Aorta (tissue), 5 donors: ENCODE measurements around the gene HSP90AB1. TPM values are rescaled to one million over a fixed set of nuclear protein-coding genes. Genes with fewer than 3 reads are reported as not detected.

Experiments used
- ATAC-seq: fragments of 200-7000 bp; cut with Tn5 transposase; one replicate; pipeline ENCODE4 v1.9.1; 2022; ENCODE audit warnings: moderate library complexity; ENCODE audit not compliant: low FRiP score
- DNase-seq, 2 donors: peaks; one replicate each; pipeline ENCODE4 v3.0.0-alpha.2; 2020
- H3K27ac ChIP-seq, 2 donors: one replicate each; pipeline ENCODE4 v1.5.1; 2013; ENCODE audit warnings: low read length in 2 of 2, mild to moderate bottlenecking in 2 of 2, moderate library complexity in 2 of 2, control low read depth in 1 of 2, inconsistent platforms in 1 of 2, low read depth in 1 of 2
- H3K27me3 ChIP-seq, 2 donors: one replicate each; pipeline ENCODE4 v1.6.1; 2013; ENCODE audit warnings: control low read depth in 1 of 2, low read length in 1 of 2, mild to moderate bottlenecking in 1 of 2, moderate library complexity in 1 of 2; ENCODE audit not compliant: insufficient read depth in 2 of 2, control insufficient read depth in 1 of 2
- H3K36me3 ChIP-seq, 2 donors: one replicate each; pipeline ENCODE4 v1.6.1; 2013; ENCODE audit warnings: control low read depth in 1 of 2, low read length in 1 of 2, mild to moderate bottlenecking in 1 of 2; ENCODE audit not compliant: insufficient read depth in 2 of 2, control insufficient read depth in 1 of 2
- H3K4me1 ChIP-seq, 2 donors: one replicate each; pipeline ENCODE4 v1.6.1; 2013; ENCODE audit warnings: low read length in 2 of 2, control low read depth in 1 of 2, mild to moderate bottlenecking in 1 of 2, moderate library complexity in 1 of 2; ENCODE audit not compliant: insufficient read depth in 2 of 2, control insufficient read depth in 1 of 2
- H3K4me3 ChIP-seq, 2 donors: one replicate each; pipeline ENCODE4 v1.5.1; 2013; ENCODE audit warnings: low read length in 2 of 2, control low read depth in 1 of 2, mild to moderate bottlenecking in 1 of 2
- H3K9me3 ChIP-seq: one replicate; pipeline ENCODE4 v1.6.1; 2013; ENCODE audit warnings: mild to moderate bottlenecking, low read length; ENCODE audit not compliant: control insufficient read depth
- WGBS, 2 donors: extraction: QIAGEN DNeasy Blood & Tissue Kit; methylation state at CpG; one replicate each; pipeline ENCODE4 v1.1.7; 2013; 5-methylcytosine and 5-hydroxymethylcytosine counted together
- intact Hi-C, 2 donors: fragments of 100-400 bp; cut with DNase I; formaldehyde crosslinking; loops; one replicate each; pipeline versions ENCODE4 v1.14.2 to v1.15.0; 2022
- polyA plus RNA-seq, 2 donors: library from polyadenylated mRNA; stranded (reverse); fragments of 200-250 nt; gene quantifications; one replicate each; pipeline ENCODE4 v1.2.3, GENCODE V29; 2013
- total RNA-seq, 2 donors: library from RNA; stranded (reverse); fragmentation: NEBNext Ultra II Directional; extraction: Animal tissue kit (Norgen Biotek cat#: 25700); gene quantifications; one replicate each; pipeline ENCODE4 v1.2.1, GENCODE V29; 2021
- donor health status: healthy with polysubstance abuse.
- donor health status: Bipolar disorder and iron deficiency.
- donor health status: DM: no; HTN: no; CAD: no.
- donor health status: DM: no; HTN: no; CAD: no.
- donor health status: DM: yes; HTN: yes; CAD: no.

HSP90AB1 gene
- total and polyA plus RNA-seq, 4 donors = 385 to 636 (median 440) TPM

DNA sequence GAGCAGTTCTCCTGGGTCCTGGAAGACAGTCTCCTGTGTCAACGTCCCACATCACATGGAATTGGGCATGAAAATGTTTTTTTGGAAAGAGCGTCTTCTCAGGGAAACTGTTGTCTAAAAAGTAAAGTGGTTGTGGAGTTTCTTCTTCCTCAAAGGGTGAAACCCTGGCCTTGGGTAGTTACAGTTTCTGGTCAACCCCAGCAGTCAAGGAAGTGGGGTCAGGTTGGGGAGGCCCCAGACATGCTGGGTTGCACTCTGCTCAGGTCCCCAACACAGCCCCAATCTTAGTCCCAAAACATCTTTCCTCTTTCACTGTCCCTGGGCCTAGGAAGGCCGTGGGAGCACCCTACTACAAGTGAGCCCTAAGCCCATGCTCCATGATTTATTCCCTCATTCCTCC lies 19.4 kb downstream of the HSP90AB1 start:
- Histone ChIP-seq H3K4me1 (peaks cover 0 to 4% of the 10 kb centered on the region in 2 donors), H3K9me3 (no peaks in the 10 kb centered on the region)

DNA sequence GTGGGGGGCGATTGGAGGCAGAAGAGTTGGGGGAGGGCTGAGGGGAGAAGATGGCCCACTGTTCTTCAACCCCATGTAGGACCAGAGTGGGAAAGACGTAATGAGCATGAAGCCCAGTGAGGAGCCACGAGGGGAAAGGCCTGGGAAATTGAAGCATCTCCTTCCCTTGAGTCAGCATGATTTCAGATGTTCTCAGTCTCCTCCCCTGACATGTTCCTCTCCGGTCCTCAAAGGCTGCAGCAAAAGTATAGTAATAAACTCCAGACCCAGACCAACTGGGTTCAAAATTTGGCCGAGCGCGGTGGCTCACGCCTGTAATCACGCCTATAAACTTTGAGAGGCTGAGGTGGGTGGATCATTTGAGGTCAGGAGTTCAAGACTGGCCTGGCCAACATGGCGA lies 20.4 kb downstream of the HSP90AB1 start:
- Histone ChIP-seq H3K36me3 (no peaks in the 10 kb centered on the region), H3K9me3 (no peaks in the 10 kb centered on the region), H3K27ac (no peak overlapping the region), H3K4me1 (peaks cover 0 to 4% of the 10 kb centered on the region in 2 donors), H3K4me3 (no peak overlapping the region), H3K27me3 (no peaks in the 10 kb centered on the region)
- no peak for ATAC-seq
- WGBS, 2 donors = 66 to 71% methylated on average over 10 of the region's 10 CpGs
- peak in 1 of 2 donors; percentile 50 for DNase-seq
- intact Hi-C loops = loop anchor here (5.0 kb wide), 2 partner anchors 35 to 40 kb away; no protein-coding TSS in a partner anchor

More for the DNA sequence above, 19.4 kb downstream of the HSP90AB1 start:
- DNase-seq (peak in 1 of 2 donors; percentile 32), ATAC-seq (no peak)
- no peaks in the 10 kb centered on the region for H3K36me3 ChIP-seq
- H3K27ac ChIP-seq = no peak overlapping the region
- no peaks in the 10 kb centered on the region for H3K27me3 ChIP-seq
- H3K4me3 ChIP-seq = no peak overlapping the region
- 67 to 69% methylated on average over 3 of the region's 3 CpGs for WGBS, 2 donors
- intact Hi-C loops = loop anchor here (5.0 kb wide), 2 partner anchors 36 to 41 kb away; no protein-coding TSS in a partner anchor

DNA sequence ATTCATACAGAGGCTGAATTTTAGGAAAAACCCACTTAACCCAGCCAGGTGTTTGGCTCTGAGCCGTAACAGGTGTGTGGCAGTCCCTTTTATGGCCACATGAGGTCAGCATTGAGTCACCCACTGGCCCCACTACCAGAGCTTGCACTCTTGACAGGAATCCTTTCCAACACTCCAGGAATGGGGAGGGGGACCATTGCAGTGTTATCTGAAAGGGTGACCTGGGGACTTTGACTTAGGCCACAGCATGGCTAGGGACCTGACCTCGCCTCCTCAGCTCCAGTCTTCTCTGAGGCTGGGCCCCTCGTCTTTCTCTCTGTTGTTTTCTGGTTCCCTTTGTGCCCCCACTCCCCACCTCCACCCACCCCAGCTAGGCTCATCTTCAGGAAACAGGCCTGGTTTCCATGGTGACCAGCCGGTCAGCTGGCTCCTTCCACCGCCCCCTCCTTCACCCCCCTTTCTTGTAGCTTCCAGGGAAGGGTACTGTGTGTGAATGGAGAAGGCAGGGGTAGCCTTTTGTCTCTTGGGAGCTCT lies 21.3 kb downstream of the HSP90AB1 start:
- DNase-seq (peak in 1 of 2 donors; percentile 57), ATAC-seq (no peak)
- Histone ChIP-seq H3K4me1 (peaks cover 0 to 4% of the 10 kb centered on the region in 2 donors), H3K4me3 (no peak overlapping the region), H3K27me3 (no peaks in the 10 kb centered on the region), H3K9me3 (no peaks in the 10 kb centered on the region), H3K27ac (no peak overlapping the region), H3K36me3 (no peaks in the 10 kb centered on the region)
- WGBS, 2 donors = 23 to 34% methylated on average over 5 of the region's 5 CpGs
- intact Hi-C loops = loop anchor here (1.0 to 5.0 kb wide), 4 partner anchors 34 to 71 kb away; no protein-coding TSS in a partner anchor

DNA sequence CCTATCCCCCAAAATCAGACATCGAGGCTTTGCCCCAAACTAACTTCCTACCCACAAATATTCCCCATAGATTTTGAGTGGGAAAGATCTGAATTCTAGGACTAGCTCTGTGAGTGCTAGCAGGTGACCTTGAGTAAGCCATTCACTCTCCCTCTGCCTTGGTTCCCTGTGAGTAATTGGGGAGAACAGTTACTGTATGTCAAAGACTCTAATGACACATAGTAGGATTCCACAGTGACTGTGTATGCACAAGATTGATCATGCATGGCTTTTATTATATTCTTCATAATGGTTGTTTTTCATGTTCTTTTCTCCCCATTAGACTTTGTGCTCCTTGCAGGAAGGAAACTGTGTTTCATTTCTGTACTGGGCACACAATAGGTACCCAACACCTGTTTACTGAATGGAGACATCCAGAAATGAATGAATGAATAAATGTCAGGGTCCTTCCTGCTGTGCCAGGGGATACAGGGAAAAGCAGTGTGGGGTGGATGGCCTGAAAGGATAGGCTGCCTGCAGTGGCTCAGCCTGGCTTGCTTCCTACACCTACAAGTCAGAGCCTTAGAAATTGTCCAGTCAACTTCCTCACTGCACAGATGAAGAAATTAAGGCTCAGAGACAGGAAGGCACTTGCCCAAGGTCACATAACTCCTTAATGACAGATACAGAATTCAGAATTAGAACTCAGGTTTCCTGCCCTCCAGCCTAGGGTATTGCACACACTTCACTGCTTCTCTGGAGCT lies 22.4 kb downstream of the HSP90AB1 start:
- Histone ChIP-seq H3K36me3 (no peaks in the 10 kb centered on the region), H3K4me3 (no peak overlapping the region), H3K27ac (no peak overlapping the region), H3K27me3 (no peaks in the 10 kb centered on the region), H3K9me3 (no peaks in the 10 kb centered on the region), H3K4me1 (peaks cover 0 to 4% of the 10 kb centered on the region in 2 donors)
- no peak for ATAC-seq
- peak in 1 of 2 donors; percentile 11 for DNase-seq
- 66 to 100% methylated on average over 1 of the region's 1 CpG for whole genome bisulfite sequencing, 2 donors
- intact Hi-C loops = loop anchor here (2.0 to 5.0 kb wide), 3 partner anchors 33 to 69 kb away; no protein-coding TSS in a partner anchor

DNA sequence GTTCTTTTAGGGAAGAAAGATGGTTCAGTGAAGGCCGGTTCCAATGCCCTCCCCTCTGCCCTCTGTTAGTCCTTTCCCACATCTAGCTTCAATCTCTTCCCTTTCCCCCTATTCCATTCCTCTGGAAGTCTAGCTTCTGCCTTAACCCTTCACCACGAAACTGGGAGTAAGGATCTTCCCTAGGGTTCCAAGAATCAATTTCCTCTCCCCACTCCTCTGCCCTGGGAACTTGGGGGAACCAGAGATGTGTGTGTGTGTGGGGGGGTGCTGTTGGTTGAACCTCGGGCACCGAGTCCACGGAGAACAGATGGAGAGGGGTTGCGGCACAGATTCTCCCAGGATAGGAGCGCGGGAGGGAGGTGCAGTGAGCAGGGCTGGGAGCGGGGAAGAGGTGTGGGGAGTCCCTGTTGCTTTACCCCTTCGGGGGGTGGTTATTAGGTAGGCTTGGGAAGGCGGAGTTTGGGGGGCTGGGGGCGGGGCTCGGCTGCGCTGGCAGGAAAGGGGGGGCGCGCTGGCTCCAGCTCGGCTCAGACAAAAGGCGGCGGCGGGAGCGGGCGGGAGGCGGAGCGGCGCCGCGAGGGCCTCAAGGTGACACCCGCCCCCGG lies 23.1 kb downstream of the HSP90AB1 start, which contains the start of gene TMEM151B:
Gene TMEM151B (plus strand): TSS at position 530 of the 605 bp plus-strand sequence. CDS start 293 bp downstream, outside the sequence.
- Histone ChIP-seq H3K4me3 (peak within 1 kb of the TSS; percentile 39 to 52), H3K4me1 (no peaks in the 10 kb centered on the region), H3K27ac (no peak within 1 kb of the TSS), H3K36me3 (no peaks in the 10 kb centered on the region), H3K27me3 (no peaks in the 10 kb centered on the region), H3K9me3 (no peaks in the 10 kb centered on the region)
- no peak for ATAC-seq
- WGBS, 2 donors = 12 to 25% methylated on average over 19 to 29 of the region's 29 CpGs
- peak in 1 of 2 donors; percentile 64 for DNase-seq
- intact Hi-C loops = loop anchor here (2.0 to 5.0 kb wide), 3 partner anchors 32 to 69 kb away; no protein-coding TSS in a partner anchor

DNA sequence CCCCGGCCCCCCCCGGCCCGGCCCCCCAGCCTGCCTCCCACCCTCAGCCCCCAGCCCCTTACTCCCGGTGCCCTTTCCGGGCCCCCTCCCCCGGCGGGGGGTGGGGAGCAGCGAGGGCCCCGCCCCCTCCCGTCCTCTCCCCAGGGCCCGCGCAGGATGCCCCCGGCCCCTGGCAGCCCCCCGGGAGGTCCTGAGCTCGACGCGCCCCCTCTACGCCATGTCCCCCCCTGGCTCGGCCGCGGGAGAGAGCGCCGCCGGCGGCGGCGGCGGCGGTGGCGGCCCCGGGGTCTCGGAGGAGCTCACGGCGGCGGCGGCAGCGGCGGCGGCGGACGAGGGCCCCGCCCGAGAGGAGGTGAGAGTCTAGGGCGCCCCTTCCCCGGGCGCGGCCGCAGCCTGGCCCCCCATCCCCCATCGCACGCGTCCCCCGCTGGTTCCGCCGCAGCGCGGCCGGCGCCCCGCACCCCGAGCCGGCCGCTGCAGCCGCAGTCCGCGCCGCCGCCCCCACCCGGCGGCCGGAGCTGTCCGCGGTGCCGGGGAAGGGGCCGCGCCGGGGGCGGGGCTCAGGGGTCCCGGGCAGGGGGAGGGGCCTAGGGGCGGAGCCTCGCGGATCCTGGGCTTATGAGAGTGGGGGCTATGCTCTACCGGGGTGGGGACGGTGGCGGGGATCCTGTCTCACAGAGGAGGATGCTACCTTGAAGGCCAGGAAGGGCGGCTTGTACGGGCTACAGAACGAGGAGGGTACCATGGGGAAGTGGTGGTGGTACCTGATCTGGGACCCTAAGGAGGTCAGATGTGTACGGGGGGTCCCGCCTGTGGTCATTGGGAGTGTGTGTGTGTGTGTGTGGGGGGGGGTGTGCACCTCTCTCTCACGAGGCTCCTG lies 23.9 kb downstream of the HSP90AB1 start:
- intact Hi-C loops = no loop called here
- Histone ChIP-seq H3K4me1 (no peaks in the 10 kb centered on the region), H3K27me3 (no peaks in the 10 kb centered on the region), H3K4me3 (peak overlapping the region; percentile 39 to 52), H3K36me3 (no peaks in the 10 kb centered on the region), H3K27ac (no peak overlapping the region), H3K9me3 (no peaks in the 10 kb centered on the region)
- 2 to 5% methylated on average over 28 to 88 of the region's 90 CpGs for WGBS, 2 donors
- ATAC-seq (no peak), DNase-seq (no peak)

DNA sequence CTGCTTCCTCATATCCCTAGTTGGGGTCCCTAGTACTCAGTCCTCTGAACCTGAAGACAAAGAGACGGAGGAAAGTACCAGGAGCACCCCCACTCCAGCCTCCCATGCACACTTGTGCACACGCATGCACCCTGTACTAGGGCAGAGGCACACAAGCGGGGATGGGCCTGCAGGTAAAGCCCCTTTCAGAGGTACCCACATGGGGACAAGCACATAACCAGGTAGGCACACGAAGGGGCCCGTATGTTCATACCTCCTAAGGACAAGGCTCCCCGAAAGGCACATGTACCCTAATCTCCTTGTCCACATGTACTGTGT lies 24.5 kb downstream of the HSP90AB1 start:
- Histone ChIP-seq H3K27ac (no peak overlapping the region), H3K4me1 (no peaks in the 10 kb centered on the region), H3K9me3 (no peaks in the 10 kb centered on the region), H3K36me3 (no peaks in the 10 kb centered on the region), H3K27me3 (no peaks in the 10 kb centered on the region), H3K4me3 (no peak overlapping the region)
- intact Hi-C loops = no loop called here
- 81 to 87% methylated on average over 6 of the region's 6 CpGs for WGBS, 2 donors
- ATAC-seq (no peak), DNase-seq (no peak)

DNA sequence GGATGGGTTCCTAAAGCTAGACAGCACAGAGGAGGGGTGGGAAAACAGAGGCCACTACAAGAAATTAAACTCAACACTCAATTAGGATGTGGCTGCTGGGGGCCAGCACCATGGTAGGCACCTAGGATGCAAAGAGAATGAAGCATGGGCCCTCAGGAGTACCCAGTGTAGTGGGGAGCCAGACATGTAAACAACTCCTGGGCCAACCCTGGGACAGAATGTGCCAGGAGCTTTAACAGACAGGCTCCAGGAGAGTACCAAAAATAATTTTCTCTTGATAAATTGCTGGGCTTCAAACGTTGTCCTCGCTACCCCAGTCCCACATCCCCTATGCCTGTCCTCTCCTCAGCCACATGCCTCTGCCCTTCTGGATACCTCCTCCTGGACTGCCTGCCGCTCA lies 25.0 kb downstream of the HSP90AB1 start:
- WGBS, 2 donors = 16% methylated on average over 3 of the region's 3 CpGs
- H3K27me3 ChIP-seq = no peaks in the 10 kb centered on the region
- intact Hi-C loops = no loop called here

More for the DNA sequence above, 25.0 kb downstream of the HSP90AB1 start:
- Histone ChIP-seq H3K4me3 (no peak overlapping the region), H3K36me3 (no peaks in the 10 kb centered on the region), H3K9me3 (no peaks in the 10 kb centered on the region), H3K4me1 (no peaks in the 10 kb centered on the region), H3K27ac (no peak overlapping the region)
- DNase-seq (no peak), ATAC-seq (no peak)
